Measurements from ENCODE around the gene C19orf44.

Gene C19orf44

DNA sequence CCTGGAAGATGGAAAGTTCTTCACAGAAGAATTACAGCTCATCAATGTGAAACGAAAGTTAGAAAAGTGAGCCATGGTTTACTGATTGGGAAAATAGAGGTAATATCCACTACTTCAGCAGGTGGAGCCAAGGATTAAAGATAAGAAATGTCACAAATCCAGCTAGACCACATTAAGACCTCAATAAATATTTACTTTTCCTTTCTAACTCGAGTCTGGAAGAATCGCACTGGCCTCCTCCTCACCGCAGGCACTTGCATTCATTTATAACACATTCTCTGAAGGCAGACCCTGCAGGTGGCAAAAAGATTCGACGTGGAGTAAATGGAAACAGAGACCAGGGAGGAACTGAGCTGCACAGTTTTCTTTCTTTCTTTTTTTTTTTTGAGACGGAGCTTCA is 68.6 kb downstream of the C19orf44 start:
- H3K36me3 ChIP-seq (ENCODE audit: control insufficient read depth, insufficient read depth, low read length), result peaks cover 76% of the 10 kb centered on the region
- no peaks in the 10 kb centered on the region for H3K9me3 ChIP-seq (ENCODE audit: control insufficient read depth, insufficient read depth, low read length)
- H3K27me3 ChIP-seq (ENCODE audit: control insufficient read depth, insufficient read depth, low read length), result no peaks in the 10 kb centered on the region
- H3K27ac ChIP-seq (ENCODE audit: low read depth, low read length), result no peak overlapping the region
- no peak overlapping the region for H3K9ac ChIP-seq (ENCODE audit: low read depth, low read length)
- no peaks in the 10 kb centered on the region for H3K4me1 ChIP-seq (ENCODE audit: control insufficient read depth, insufficient read depth, low read length)
- no peak overlapping the region for H3K4me3 ChIP-seq (ENCODE audit: low read depth, low read length)

DNA sequence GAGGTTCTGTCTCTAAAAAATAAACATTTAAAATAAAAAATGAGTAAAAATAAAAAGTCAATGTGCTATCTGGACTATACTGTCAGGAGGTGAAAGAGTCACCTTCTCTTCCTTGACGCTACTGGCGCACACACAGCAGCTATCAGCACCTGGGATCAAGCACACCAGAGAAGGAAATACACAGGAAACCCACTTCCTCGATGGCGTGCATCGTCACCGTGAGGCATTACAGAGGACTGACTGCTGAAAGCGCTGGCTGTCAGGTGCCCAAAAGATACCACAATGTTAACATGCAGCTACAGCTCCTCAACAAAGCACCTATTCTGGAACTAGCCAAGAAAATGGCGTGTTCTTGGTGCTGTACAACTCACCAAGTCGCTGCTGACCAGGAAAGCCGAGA is 70.0 kb downstream of the C19orf44 start:
- H3K27me3 ChIP-seq (ENCODE audit: control insufficient read depth, insufficient read depth, low read length), result no peaks in the 10 kb centered on the region
- H3K36me3 ChIP-seq (ENCODE audit: control insufficient read depth, insufficient read depth, low read length), result peaks cover 73% of the 10 kb centered on the region
- no peak overlapping the region for H3K4me3 ChIP-seq (ENCODE audit: low read depth, low read length)
- no peaks in the 10 kb centered on the region for H3K9me3 ChIP-seq (ENCODE audit: control insufficient read depth, insufficient read depth, low read length)
- H3K4me1 ChIP-seq (ENCODE audit: control insufficient read depth, insufficient read depth, low read length), result peaks cover 1% of the 10 kb centered on the region; the same call in 1 of the 2 replicates
- no peak overlapping the region for H3K9ac ChIP-seq (ENCODE audit: low read depth, low read length)
- H3K27ac ChIP-seq (ENCODE audit: low read depth, low read length), result no peak overlapping the region

DNA sequence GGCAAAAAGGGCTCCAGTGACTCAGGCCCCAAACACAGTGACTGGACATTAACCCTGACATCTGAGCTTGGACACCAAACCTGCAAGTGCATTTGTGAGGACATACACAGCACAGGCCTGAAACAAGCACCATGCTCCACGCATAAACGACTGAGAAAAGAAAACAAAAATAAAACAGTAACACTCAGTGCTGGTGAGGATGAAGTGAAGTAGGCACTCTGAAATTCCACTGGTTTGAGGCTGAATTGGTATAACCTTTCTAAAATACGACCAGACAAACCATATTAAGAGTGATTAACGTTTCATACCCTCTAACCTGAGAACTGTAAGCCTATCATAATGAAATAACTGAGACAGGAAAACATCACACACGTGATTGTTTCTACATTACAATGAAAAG is 70.5 kb downstream of the C19orf44 start:
- Histone ChIP-seq H3K27me3 (ENCODE audit: control insufficient read depth, insufficient read depth, low read length) (no peaks in the 10 kb centered on the region), H3K4me1 (ENCODE audit: control insufficient read depth, insufficient read depth, low read length) (peaks cover 3% of the 10 kb centered on the region; the same call in 1 of the 2 replicates), H3K36me3 (ENCODE audit: control insufficient read depth, insufficient read depth, low read length) (peaks cover 68% of the 10 kb centered on the region), H3K27ac (ENCODE audit: low read depth, low read length) (no peak overlapping the region), H3K9me3 (ENCODE audit: control insufficient read depth, insufficient read depth, low read length) (no peaks in the 10 kb centered on the region), H3K9ac (ENCODE audit: low read depth, low read length) (no peak overlapping the region), H3K4me3 (ENCODE audit: low read depth, low read length) (no peak overlapping the region)

DNA sequence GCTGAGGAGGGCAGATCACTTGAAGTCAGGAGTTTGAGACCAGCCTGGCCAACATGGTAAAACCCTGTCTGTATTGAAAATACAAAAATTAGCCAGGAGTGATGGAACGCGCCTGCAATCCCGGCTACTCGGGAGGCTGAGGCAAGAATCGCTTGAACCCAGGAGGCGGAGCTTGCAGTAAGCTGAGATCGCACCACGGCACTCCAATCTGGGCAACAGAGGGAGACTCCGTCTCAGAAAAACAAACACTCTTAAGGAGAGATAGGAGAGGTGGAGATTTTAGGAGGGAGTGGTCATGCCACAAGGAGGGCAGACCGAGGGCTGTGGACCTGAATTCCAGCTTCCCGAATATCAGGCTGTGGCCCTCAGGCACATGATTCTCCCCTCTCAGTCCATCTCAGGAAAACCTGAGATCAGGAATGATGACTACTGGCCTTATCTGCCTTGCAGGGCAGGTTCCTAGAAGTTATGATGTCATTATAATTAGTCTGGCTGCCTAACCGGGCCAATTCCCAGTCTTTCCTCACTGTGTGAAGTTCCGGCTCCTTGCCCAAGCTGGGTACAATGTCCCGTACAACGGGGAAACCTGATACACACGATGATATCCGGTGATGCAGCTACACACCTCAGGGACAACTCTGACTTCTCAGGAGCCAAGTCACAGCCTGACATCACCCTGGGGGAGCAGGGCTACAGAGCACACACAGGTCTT is 73.6 kb downstream of the C19orf44 start:
- peaks cover 44% of the 10 kb centered on the region for H3K36me3 ChIP-seq (ENCODE audit: control insufficient read depth, insufficient read depth, low read length)
- H3K4me3 ChIP-seq (ENCODE audit: low read depth, low read length), result no peak overlapping the region
- H3K9me3 ChIP-seq (ENCODE audit: control insufficient read depth, insufficient read depth, low read length), result no peaks in the 10 kb centered on the region
- no peak overlapping the region for H3K27ac ChIP-seq (ENCODE audit: low read depth, low read length)
- no peaks in the 10 kb centered on the region for H3K27me3 ChIP-seq (ENCODE audit: control insufficient read depth, insufficient read depth, low read length)
- H3K4me1 ChIP-seq (ENCODE audit: control insufficient read depth, insufficient read depth, low read length), result peaks cover 8% of the 10 kb centered on the region; the same call in 1 of the 2 replicates
- no peak overlapping the region for H3K9ac ChIP-seq (ENCODE audit: low read depth, low read length)

Data from HUES48 (cell line).